OCI-LY7 (cell line): Measurements from ENCODE around the gene MINDY4B. TPM values are rescaled to one million over a fixed set of nuclear protein-coding genes. Genes with fewer than 3 reads are reported as not detected.
A peak's percentile ranks its signal among the peaks of the same experiment; 100 is the strongest.

Experiments used
- BruUV-seq: library from RNA; stranded (reverse); fragments of 400-500 nt; replicated peaks from 2 replicates; lab custom pipeline; 2021; lab: Mats Ljungman, UMichigan
- CTCF ChIA-PET: fragments of 300-600 bp; sonication (Branson Sonifier 250); formaldehyde crosslinking; loops from one replicate; lab custom pipeline; 2022; ENCODE audit warnings: antibody characterized with exemption; ENCODE audit not compliant: unreplicated experiment; lab: Charles Lee
- POLR2A ChIA-PET: fragments of 300-600 bp; sonication (Branson Sonifier 250); formaldehyde crosslinking; loops from one replicate; lab custom pipeline; 2022; ENCODE audit warnings: antibody characterized with exemption; lab: Charles Lee
- DNase-seq: peaks from one replicate; pipeline ENCODE4 v3.0.0-alpha.2; 2015; ENCODE audit warnings: low spot score
- H2AFZ ChIP-seq: fragments of 200-600 bp; sonication (generic), shearing (Covaris generic); 2 replicates; pipeline ENCODE4 v1.6.1; 2014; ENCODE audit warnings: mild to moderate bottlenecking, antibody characterized with exemption, low read length, moderate library complexity
- H3K27ac ChIP-seq: fragments of 200-600 bp; sonication (generic); 2 replicates; pipeline ENCODE4 v1.5.1; 2014; ENCODE audit warnings: mixed run types, low read depth, mild to moderate bottlenecking, moderate library complexity, low read length, inconsistent platforms; ENCODE audit not compliant: poor library complexity, severe bottlenecking
- H3K36me3 ChIP-seq: fragments of 200-600 bp; sonication (generic); 2 replicates; pipeline ENCODE4 v1.6.1; 2014; ENCODE audit warnings: mild to moderate bottlenecking, antibody characterized with exemption, low read length, moderate library complexity, mixed read lengths; ENCODE audit not compliant: insufficient read depth
- H3K4me1 ChIP-seq: fragments of 200-600 bp; sonication (generic); 2 replicates; pipeline ENCODE4 v1.5.1; 2014; ENCODE audit warnings: mild to moderate bottlenecking, low read length; ENCODE audit not compliant: insufficient read depth, poor library complexity, severe bottlenecking
- H3K4me2 ChIP-seq: fragments of 200-600 bp; sonication (generic); 2 replicates; pipeline ENCODE4 v1.6.1; 2014; ENCODE audit warnings: mild to moderate bottlenecking, low read length
- H3K4me3 ChIP-seq: fragments of 200-600 bp; sonication (generic); 2 replicates; pipeline ENCODE4 v1.5.1; 2014; ENCODE audit warnings: mild to moderate bottlenecking, low read depth, low read length; ENCODE audit not compliant: poor library complexity, severe bottlenecking
- H3K79me2 ChIP-seq: fragments of 200-600 bp; sonication (generic); 2 replicates; pipeline ENCODE4 v1.6.1; 2016; ENCODE audit warnings: low read depth, mild to moderate bottlenecking, low read length, moderate library complexity, mixed read lengths; ENCODE audit not compliant: insufficient read depth
- H3K9me2 ChIP-seq: fragments of 200-600 bp; sonication (generic); 2 replicates; pipeline ENCODE4 v1.6.1; 2016; ENCODE audit warnings: mild to moderate bottlenecking, low read length, mixed read lengths; ENCODE audit not compliant: insufficient read depth
- H3K9me3 ChIP-seq: fragments of 200-600 bp; sonication (generic); 2 replicates; pipeline ENCODE4 v1.6.1; 2014; ENCODE audit warnings: mild to moderate bottlenecking, mixed run types, low read length, mixed read lengths
- H4K20me1 ChIP-seq: fragments of 200-600 bp; sonication (generic); 2 replicates; pipeline ENCODE4 v1.6.1; 2014; ENCODE audit warnings: mild to moderate bottlenecking, antibody characterized with exemption, low read length, moderate library complexity, mixed read lengths; ENCODE audit not compliant: insufficient read depth
- EZH2phosphoT487 ChIP-seq: fragments of 200-600 bp; sonication (generic); IDR thresholded peaks from 2 replicates; pipeline ENCODE4 v1.6.1; 2018; ENCODE audit warnings: low read depth, borderline replicate concordance, mild to moderate bottlenecking, mixed run types, antibody characterized with exemption, low read length, moderate library complexity, mixed read lengths
- intact Hi-C: fragments of 100-400 bp; cut with micrococcal nuclease; formaldehyde crosslinking; loops from one replicate; pipeline ENCODE4 v1.10.0; 2022; ENCODE audit not compliant: unreplicated experiment
- total RNA-seq, 2 experiments: library from RNA; depleted of rRNA in 1 of 2; stranded (reverse); fragments of >200 nt in 1 of 2; shearing (Covaris generic) in 1 of 2; gene quantifications; 2 replicates each; pipeline ENCODE4 v1.2.3, GENCODE V29; 2014 to 2022
- TF ChIP-seq, protein P1 (sequence below): fragments of 200-600 bp; sonication (generic); conservative IDR thresholded peaks from 2 replicates; pipeline ENCODE4 v1.5.1; 2014; ENCODE audit warnings: mild to moderate bottlenecking, antibody characterized with exemption, low read length, moderate library complexity, mixed read lengths

MINDY4B gene
- total RNA-seq, 2 experiments from 2014 or later, result not detected

DNA sequence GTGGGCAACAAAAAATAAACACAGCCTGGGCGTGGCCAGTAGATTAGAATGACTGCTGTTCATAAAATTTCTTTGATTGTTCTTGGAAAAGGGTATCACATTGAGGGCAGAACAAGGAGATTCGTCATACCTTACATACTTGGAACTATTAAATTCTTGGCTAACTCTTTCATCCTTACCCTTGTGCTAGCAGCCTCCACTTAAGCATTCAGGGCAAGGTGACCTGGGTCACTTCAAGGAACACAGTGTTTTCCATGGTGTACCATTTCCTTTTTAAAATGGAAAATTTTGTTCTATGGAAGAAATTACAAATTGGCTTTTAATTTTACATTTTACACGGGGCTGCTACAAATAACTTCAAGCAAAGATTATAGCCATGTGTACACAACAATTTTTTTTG, 60.8 kb downstream of the MINDY4B start:
- DNase-seq, result no peak
- Histone ChIP-seq H3K79me2 (no peaks in the 10 kb centered on the region), H3K4me3 (no peak overlapping the region), H4K20me1 (no peaks in the 10 kb centered on the region), H3K27ac (no peak overlapping the region), H3K9me2 (no peaks in the 10 kb centered on the region), H2AFZ (no peak overlapping the region), H3K9me3 (no peaks in the 10 kb centered on the region), H3K36me3 (no peaks in the 10 kb centered on the region), H3K4me2 (no peak overlapping the region), H3K4me1 (no peaks in the 10 kb centered on the region)
- intact Hi-C loops, result no loop called here
- TF ChIP-seq, protein P1, sequence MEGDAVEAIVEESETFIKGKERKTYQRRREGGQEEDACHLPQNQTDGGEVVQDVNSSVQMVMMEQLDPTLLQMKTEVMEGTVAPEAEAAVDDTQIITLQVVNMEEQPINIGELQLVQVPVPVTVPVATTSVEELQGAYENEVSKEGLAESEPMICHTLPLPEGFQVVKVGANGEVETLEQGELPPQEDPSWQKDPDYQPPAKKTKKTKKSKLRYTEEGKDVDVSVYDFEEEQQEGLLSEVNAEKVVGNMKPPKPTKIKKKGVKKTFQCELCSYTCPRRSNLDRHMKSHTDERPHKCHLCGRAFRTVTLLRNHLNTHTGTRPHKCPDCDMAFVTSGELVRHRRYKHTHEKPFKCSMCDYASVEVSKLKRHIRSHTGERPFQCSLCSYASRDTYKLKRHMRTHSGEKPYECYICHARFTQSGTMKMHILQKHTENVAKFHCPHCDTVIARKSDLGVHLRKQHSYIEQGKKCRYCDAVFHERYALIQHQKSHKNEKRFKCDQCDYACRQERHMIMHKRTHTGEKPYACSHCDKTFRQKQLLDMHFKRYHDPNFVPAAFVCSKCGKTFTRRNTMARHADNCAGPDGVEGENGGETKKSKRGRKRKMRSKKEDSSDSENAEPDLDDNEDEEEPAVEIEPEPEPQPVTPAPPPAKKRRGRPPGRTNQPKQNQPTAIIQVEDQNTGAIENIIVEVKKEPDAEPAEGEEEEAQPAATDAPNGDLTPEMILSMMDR, result no peak
- TF ChIP-seq EZH2phosphoT487, result no peak
- CTCF ChIA-PET, result no interaction called here
- POLR2A ChIA-PET, result interaction anchor here (0.6 kb wide), 1 partner anchor 67 kb away, joined by 3 read pairs; no protein-coding TSS in a partner anchor
- no TSS peak for BruUV-seq

DNA sequence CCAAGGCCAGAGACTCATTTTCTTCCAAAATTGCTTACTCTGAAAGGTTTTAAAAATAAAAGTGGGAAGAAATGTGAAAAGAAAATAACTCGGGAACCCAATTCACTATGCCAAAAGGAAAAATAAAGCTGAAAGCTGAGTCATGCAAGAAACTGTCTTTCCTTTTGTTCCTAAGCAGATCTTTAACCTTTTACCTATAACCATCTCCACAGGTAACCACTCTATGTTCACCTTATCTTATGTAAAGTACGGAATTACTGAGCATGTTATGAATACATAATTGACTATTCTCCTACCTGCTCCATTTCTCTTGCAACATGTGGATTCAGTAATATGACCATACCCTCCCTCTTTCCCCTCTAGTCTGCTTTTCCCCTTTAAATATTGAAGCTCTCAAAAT, 62.0 kb downstream of the MINDY4B start:
- no TSS peak for BruUV-seq
- Histone ChIP-seq H2AFZ (no peak overlapping the region), H3K9me2 (no peaks in the 10 kb centered on the region), H3K36me3 (no peaks in the 10 kb centered on the region), H3K9me3 (no peaks in the 10 kb centered on the region), H3K27ac (no peak overlapping the region), H3K4me1 (no peaks in the 10 kb centered on the region), H3K4me3 (no peak overlapping the region), H3K4me2 (no peak overlapping the region), H3K79me2 (no peaks in the 10 kb centered on the region), H4K20me1 (no peaks in the 10 kb centered on the region)
- intact Hi-C loops, result no loop called here
- TF ChIP-seq EZH2phosphoT487, result no peak
- TF ChIP-seq, protein P1, result no peak
- POLR2A ChIA-PET, result no interaction called here
- DNase-seq, result no peak
- CTCF ChIA-PET, result no interaction called here

DNA sequence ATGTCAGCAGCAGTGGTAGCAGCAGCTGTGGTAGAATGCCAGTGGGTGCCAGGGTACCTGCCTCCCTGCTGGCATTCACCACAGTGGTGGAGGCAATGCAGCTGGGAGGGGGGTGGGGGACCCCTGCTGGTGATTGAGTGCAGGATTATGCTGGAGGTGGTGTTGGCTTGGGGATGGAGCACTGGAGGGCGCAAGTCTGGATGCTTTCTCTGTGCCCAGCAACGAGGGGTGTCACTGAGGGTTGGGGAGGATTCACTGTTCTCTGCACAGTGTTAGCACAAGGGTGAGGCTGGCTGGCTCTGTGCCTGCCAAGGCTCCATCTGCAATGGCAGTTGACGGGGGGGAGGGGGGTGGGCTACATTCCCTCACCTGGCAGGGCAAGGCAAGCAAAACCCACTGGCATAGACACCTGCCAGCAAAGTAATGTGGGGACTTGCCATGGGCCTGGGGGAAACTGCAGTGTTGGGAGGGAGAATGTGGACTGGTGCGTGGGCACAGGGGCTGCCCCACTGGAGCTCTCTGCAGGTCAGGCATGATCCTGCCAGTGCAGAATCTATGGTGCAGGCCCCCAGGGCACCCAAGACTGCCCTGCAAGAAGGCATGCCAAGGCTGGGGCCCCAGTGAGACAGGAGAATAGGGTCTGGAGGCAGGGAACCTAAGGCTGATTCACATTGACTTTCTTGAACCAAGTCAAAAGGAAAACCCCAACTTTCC, 64.3 kb downstream of the MINDY4B start:
- Histone ChIP-seq H3K9me2 (no peaks in the 10 kb centered on the region), H2AFZ (no peak overlapping the region), H4K20me1 (no peaks in the 10 kb centered on the region), H3K27ac (no peak overlapping the region), H3K36me3 (no peaks in the 10 kb centered on the region), H3K79me2 (no peaks in the 10 kb centered on the region), H3K4me3 (no peak overlapping the region), H3K4me1 (no peaks in the 10 kb centered on the region), H3K9me3 (no peaks in the 10 kb centered on the region), H3K4me2 (no peak overlapping the region)
- TF ChIP-seq, protein P1, result peak; percentile 41; the same call in 1 of the 2 replicates
- TF ChIP-seq EZH2phosphoT487, result no peak
- no TSS peak for BruUV-seq
- POLR2A ChIA-PET, result no interaction called here
- intact Hi-C loops, result no loop called here
- DNase-seq, result peak; percentile 1
- CTCF ChIA-PET, result no interaction called here
